Measurements from ENCODE around the gene VTI1A.

GRCh38 chr10:112409755-112410154 lies 37.3 kb upstream of the VTI1A start:
- TF ChIP-seq CTCF (IDR thresholded peaks at IDR 0.05), result no peak
- no peak for TF ChIP-seq POLR2A (IDR thresholded peaks at IDR 0.05)

Data from esophagus squamous epithelium (tissue), 4 donors.